Ishikawa (cell line): ENCODE measurements around the gene PLD6.

Experiments used
- CREB1 ChIP-seq: IDR thresholded peaks from 2 replicates; pipeline ENCODE4 v1.6.1; 2012; ENCODE audit warnings: low read depth
- EP300 ChIP-seq: IDR thresholded peaks from 2 replicates; pipeline ENCODE4 v1.6.1; 2012; ENCODE audit warnings: borderline replicate concordance
- RAD21 ChIP-seq: IDR thresholded peaks from 2 replicates; pipeline ENCODE4 v1.6.1; 2012; ENCODE audit warnings: low read depth
- TEAD4 ChIP-seq: IDR thresholded peaks from 2 replicates; pipeline ENCODE4 v1.6.1; 2012
- TF ChIP-seq, protein P1 (sequence below): IDR thresholded peaks from 2 replicates; pipeline ENCODE4 v1.6.1; 2012; ENCODE audit warnings: low read depth, mild to moderate bottlenecking
- TF ChIP-seq, protein P2 (sequence below): IDR thresholded peaks from 2 replicates; pipeline ENCODE4 v1.6.1; 2012

DNA sequence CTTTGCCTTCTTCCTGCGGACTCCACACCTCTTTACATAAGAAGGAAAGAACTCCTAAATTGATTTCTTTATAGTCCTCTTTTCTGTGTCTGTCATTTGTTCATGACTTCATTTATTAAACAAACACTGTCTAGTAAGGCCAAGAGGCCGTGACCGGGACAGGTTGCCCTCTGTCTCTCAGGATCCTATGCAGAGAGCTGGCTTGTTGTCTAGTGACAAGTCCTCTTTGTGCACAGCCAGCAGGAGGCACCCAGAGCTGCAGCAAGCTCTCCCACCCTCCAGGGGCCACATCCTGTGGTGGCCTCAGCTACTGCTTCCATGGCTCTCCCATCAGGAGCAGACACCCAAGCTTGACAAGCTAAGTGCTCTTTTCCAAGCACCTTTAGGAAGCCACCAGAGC is 50.6 kb downstream of the PLD6 start:
- TF ChIP-seq TEAD4 (no peak), RAD21 (no peak; the same call in 1 of the 2 replicates), CREB1 (no peak), EP300 (no peak)
- TF ChIP-seq, protein P1, sequence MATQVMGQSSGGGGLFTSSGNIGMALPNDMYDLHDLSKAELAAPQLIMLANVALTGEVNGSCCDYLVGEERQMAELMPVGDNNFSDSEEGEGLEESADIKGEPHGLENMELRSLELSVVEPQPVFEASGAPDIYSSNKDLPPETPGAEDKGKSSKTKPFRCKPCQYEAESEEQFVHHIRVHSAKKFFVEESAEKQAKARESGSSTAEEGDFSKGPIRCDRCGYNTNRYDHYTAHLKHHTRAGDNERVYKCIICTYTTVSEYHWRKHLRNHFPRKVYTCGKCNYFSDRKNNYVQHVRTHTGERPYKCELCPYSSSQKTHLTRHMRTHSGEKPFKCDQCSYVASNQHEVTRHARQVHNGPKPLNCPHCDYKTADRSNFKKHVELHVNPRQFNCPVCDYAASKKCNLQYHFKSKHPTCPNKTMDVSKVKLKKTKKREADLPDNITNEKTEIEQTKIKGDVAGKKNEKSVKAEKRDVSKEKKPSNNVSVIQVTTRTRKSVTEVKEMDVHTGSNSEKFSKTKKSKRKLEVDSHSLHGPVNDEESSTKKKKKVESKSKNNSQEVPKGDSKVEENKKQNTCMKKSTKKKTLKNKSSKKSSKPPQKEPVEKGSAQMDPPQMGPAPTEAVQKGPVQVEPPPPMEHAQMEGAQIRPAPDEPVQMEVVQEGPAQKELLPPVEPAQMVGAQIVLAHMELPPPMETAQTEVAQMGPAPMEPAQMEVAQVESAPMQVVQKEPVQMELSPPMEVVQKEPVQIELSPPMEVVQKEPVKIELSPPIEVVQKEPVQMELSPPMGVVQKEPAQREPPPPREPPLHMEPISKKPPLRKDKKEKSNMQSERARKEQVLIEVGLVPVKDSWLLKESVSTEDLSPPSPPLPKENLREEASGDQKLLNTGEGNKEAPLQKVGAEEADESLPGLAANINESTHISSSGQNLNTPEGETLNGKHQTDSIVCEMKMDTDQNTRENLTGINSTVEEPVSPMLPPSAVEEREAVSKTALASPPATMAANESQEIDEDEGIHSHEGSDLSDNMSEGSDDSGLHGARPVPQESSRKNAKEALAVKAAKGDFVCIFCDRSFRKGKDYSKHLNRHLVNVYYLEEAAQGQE, result no peak
- TF ChIP-seq, protein P2, sequence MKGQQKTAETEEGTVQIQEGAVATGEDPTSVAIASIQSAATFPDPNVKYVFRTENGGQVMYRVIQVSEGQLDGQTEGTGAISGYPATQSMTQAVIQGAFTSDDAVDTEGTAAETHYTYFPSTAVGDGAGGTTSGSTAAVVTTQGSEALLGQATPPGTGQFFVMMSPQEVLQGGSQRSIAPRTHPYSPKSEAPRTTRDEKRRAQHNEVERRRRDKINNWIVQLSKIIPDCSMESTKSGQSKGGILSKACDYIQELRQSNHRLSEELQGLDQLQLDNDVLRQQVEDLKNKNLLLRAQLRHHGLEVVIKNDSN, result no peak
